GM06990 (cell line): ENCODE data around the gene ZNF692.

Experiments used
- DNase-seq: peaks from one replicate; pipeline ENCODE4 v3.0.0-alpha.2; 2011; ENCODE audit not compliant: insufficient read length; ENCODE audit errors: extremely low read depth
- H3K27me3 ChIP-seq: replicated peaks from 2 replicates; pipeline ENCODE4 v1.6.0; 2011; ENCODE audit warnings: low read length; ENCODE audit not compliant: control insufficient read depth, insufficient read depth
- H3K36me3 ChIP-seq: 2 replicates; pipeline ENCODE4 v1.5.1; 2011; ENCODE audit warnings: low read length; ENCODE audit not compliant: control insufficient read depth, insufficient read depth
- H3K4me3 ChIP-seq: replicated peaks from 2 replicates; pipeline ENCODE4 v1.5.1; 2011; ENCODE audit warnings: low read depth, mild to moderate bottlenecking, control low read depth, low read length
- TF ChIP-seq, protein P1 (sequence below): IDR thresholded peaks from 2 replicates; pipeline ENCODE4 v1.5.1; 2011; ENCODE audit warnings: low read length, control low read depth, mild to moderate bottlenecking, inconsistent platforms; ENCODE audit not compliant: insufficient read depth, poor library complexity, severe bottlenecking

ZNF692 gene

DNA sequence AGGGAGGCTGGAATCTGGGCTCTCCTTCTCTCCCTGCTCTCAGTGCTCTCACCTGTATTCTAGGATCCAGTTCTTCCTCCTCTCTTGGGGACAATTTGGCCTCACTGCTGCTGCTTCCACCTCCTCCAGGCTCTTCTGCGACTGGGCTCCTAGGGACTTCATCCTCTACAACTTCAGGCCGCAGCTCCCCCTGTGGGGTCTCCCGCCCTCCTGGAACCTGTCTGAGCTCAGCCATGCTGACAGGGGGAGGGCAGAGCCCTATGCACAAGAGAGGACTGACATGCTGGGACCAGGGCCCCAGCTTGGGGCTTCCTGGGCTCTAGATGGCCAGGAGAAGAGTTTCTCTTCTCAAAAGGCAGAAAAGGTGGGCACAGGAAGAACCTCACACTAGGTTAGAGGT, 34.2 kb downstream of the ZNF692 start:
- H3K4me3 ChIP-seq = peak overlapping the region; percentile 92
- TF ChIP-seq, protein P1, sequence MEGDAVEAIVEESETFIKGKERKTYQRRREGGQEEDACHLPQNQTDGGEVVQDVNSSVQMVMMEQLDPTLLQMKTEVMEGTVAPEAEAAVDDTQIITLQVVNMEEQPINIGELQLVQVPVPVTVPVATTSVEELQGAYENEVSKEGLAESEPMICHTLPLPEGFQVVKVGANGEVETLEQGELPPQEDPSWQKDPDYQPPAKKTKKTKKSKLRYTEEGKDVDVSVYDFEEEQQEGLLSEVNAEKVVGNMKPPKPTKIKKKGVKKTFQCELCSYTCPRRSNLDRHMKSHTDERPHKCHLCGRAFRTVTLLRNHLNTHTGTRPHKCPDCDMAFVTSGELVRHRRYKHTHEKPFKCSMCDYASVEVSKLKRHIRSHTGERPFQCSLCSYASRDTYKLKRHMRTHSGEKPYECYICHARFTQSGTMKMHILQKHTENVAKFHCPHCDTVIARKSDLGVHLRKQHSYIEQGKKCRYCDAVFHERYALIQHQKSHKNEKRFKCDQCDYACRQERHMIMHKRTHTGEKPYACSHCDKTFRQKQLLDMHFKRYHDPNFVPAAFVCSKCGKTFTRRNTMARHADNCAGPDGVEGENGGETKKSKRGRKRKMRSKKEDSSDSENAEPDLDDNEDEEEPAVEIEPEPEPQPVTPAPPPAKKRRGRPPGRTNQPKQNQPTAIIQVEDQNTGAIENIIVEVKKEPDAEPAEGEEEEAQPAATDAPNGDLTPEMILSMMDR = no peak
- H3K27me3 ChIP-seq = no peaks in the 10 kb centered on the region
- peaks cover 7% of the 10 kb centered on the region; the same call in 1 of the 2 replicates for H3K36me3 ChIP-seq
- DNase-seq = no peak

DNA sequence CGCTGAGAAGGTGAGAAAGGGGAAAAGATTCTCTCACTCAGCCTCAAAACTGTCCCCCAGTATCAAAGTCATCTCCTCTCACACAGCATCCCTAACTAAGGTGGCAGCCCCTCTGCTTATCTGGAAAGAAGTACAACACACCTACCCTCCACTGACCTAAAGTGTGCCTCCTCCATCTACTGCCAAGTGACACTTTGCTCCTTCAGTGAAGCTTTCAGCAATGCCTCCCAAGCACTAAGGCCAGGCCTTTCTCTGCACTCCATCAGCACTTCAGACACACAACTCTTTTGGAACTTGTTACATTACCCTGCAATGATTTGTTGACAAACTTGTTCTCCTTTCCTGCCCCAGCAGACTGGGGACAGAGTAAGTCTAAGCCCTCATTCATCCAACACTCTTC, 34.6 kb downstream of the ZNF692 start:
- no peak overlapping the region for H3K4me3 ChIP-seq

DNA sequence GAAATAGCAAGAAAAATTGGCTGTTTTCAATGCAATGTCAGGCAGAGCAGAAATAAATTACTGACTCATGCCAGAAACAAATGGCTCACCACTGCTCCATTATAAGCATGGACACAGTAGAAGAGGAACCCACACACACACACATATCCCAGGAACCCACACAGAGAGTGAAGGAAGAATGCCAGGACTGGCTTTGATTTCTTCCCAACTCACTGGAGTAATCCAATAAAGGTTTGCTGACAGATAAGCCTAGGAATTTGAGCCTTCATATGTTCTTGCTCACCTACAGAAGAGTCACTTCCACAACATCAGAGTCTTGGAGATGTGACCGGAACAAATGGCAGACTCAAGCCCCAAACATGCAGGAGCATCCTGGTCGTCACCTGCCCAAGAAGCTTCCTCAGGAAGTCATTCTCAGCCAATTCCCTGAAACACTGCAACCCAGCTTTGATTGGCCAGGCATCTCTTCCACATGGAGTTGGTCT, 35.3 kb downstream of the ZNF692 start:
- Histone ChIP-seq H3K4me3 (no peak overlapping the region), H3K27me3 (no peaks in the 10 kb centered on the region), H3K36me3 (peaks cover 7% of the 10 kb centered on the region; the same call in 1 of the 2 replicates)
- TF ChIP-seq, protein P1 = no peak
- DNase-seq = no peak

More for the DNA sequence above, 34.6 kb downstream of the ZNF692 start:
- DNase-seq = no peak
- H3K36me3 ChIP-seq = peaks cover 7% of the 10 kb centered on the region; the same call in 1 of the 2 replicates
- H3K27me3 ChIP-seq = no peaks in the 10 kb centered on the region
- TF ChIP-seq, protein P1 = no peak

DNA sequence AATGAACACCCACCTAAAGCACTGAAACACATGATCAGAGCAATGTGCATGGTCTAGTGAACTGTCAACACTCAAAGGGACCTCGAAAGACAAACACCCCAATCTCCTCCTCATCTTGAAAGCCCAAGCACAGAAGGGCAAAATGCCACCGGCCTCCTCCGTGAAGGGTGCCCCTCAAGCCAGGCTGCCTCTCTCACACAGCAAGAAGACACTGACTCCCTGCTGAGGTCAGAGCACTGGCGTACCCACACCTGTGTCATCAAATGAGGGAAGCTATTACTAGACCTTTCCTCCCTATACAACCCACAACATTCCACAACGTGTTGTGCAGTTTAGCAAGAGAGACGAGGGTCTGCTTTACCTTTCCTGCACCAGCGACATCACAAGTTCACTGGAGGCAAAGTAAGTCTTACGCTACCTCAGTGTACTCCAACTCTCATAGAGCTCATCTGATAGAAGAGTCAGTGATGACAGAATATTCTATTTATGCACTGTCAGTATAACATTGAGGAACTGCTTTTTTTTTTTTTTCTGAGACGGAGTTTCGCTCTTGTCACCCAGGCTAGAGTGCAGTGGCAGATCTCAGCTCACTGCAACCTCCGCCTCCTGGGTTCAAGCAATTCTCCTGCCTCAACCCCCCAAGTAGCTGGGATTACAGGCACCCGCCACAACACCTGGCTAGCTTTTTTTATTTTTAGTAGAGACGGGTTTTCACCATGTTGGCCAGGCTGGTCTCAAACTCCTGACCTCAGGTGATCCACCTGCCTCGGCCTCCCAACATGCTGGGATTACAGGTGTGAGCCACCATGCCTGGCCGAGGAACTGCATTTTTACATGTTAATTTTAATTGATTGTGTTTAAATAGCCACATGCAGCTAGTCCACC, 36.5 kb downstream of the ZNF692 start:
- peaks cover 7% of the 10 kb centered on the region; the same call in 1 of the 2 replicates for H3K36me3 ChIP-seq
- TF ChIP-seq, protein P1 = no peak
- 0 out of 2 replicates have a peak overlapping the region, but pooled peaks have one; percentile 1 for H3K4me3 ChIP-seq
- H3K27me3 ChIP-seq = no peaks in the 10 kb centered on the region
- no peak for DNase-seq

DNA sequence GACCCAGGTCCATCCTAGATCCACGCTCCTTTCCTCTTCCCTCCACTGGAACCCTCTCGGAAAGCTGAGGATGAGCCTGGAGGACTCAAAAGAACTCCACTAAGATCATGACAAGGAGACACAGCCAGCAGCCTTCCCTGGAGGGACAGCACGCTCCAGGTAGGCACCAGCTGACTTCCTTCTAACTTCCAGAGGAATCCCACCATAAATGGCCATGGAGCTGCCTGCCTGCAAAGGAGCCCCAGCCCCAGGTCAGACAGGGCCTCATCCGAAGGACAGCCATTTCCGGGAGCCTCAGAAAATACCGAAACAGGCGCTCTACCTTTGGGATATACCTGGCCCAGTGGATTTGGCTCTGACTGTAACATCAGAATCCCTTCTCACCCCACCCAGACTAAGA, 37.2 kb downstream of the ZNF692 start:
- DNase-seq = no peak
- Histone ChIP-seq H3K27me3 (no peaks in the 10 kb centered on the region), H3K36me3 (peaks cover 12% of the 10 kb centered on the region; the same call in 1 of the 2 replicates), H3K4me3 (no peak overlapping the region)
- TF ChIP-seq, protein P1 = no peak
